Measurements from ENCODE around the gene DCPS. TPM values are rescaled to one million over a fixed set of nuclear protein-coding genes. Genes with fewer than 3 reads are reported as not detected.
"Not testable (repeated sequence)": the region's sequence is repeated elsewhere in the genome, so short reads cannot be mapped to it uniquely, and the experiment has no call there.

The DCPS gene
- total RNA-seq, 1 donor = 6.2 TPM

- H3K4me3 ChIP-seq (ENCODE audit: low read length) = no peak overlapping the region
- H3K9me3 ChIP-seq (ENCODE audit: low read depth, low read length) = no peaks in the 10 kb centered on the region
- no peaks in the 10 kb centered on the region for H3K27me3 ChIP-seq (ENCODE audit: insufficient read depth, low read length)
- peaks cover 28% of the 10 kb centered on the region for H3K4me1 ChIP-seq (ENCODE audit: insufficient read depth, low read length)
Observed at GRCh38 chr11:126366064-126366822, 62.4 kb downstream of the DCPS start.

GRCh38 chr11:126366823-126367654 lies 63.2 kb downstream of the DCPS start:
- H3K9me3 ChIP-seq (ENCODE audit: low read depth, low read length); H3K27me3 ChIP-seq (ENCODE audit: insufficient read depth, low read length); H3K4me3 ChIP-seq (ENCODE audit: low read length): not testable (repeated sequence)
- peaks cover 28% of the 10 kb centered on the region for H3K4me1 ChIP-seq (ENCODE audit: insufficient read depth, low read length)

- H3K9me3 ChIP-seq (ENCODE audit: low read depth, low read length); H3K27me3 ChIP-seq (ENCODE audit: insufficient read depth, low read length); H3K4me3 ChIP-seq (ENCODE audit: low read length): not testable (repeated sequence)
- peaks cover 28% of the 10 kb centered on the region for H3K4me1 ChIP-seq (ENCODE audit: insufficient read depth, low read length)
Observed at GRCh38 chr11:126367806-126368205, 63.9 kb downstream of the DCPS start.

GRCh38 chr11:126368336-126369119 lies 64.7 kb downstream of the DCPS start:
- peaks cover 28% of the 10 kb centered on the region for H3K4me1 ChIP-seq (ENCODE audit: insufficient read depth, low read length)
- H3K4me3 ChIP-seq (ENCODE audit: low read length); H3K9me3 ChIP-seq (ENCODE audit: low read depth, low read length); H3K27me3 ChIP-seq (ENCODE audit: insufficient read depth, low read length): not testable (repeated sequence)

- Histone ChIP-seq H3K9me3 (ENCODE audit: low read depth, low read length) (no peaks in the 10 kb centered on the region), H3K4me3 (ENCODE audit: low read length) (no peak overlapping the region), H3K4me1 (ENCODE audit: insufficient read depth, low read length) (peaks cover 23% of the 10 kb centered on the region), H3K27me3 (ENCODE audit: insufficient read depth, low read length) (no peaks in the 10 kb centered on the region)
Observed at GRCh38 chr11:126370016-126370415, 66.2 kb downstream of the DCPS start.

- Histone ChIP-seq H3K4me3 (ENCODE audit: low read length) (no peak overlapping the region), H3K9me3 (ENCODE audit: low read depth, low read length) (no peaks in the 10 kb centered on the region), H3K27me3 (ENCODE audit: insufficient read depth, low read length) (no peaks in the 10 kb centered on the region), H3K4me1 (ENCODE audit: insufficient read depth, low read length) (peaks cover 21% of the 10 kb centered on the region)
Observed at GRCh38 chr11:126371595-126371994, 67.7 kb downstream of the DCPS start.

- H3K4me3 ChIP-seq (ENCODE audit: low read length); H3K4me1 ChIP-seq (ENCODE audit: insufficient read depth, low read length); H3K27me3 ChIP-seq (ENCODE audit: insufficient read depth, low read length); H3K9me3 ChIP-seq (ENCODE audit: low read depth, low read length): not testable (repeated sequence)
Observed at GRCh38 chr11:126373389-126374066, 69.7 kb downstream of the DCPS start.

- H3K4me1 ChIP-seq (ENCODE audit: insufficient read depth, low read length); H3K27me3 ChIP-seq (ENCODE audit: insufficient read depth, low read length); H3K9me3 ChIP-seq (ENCODE audit: low read depth, low read length); H3K4me3 ChIP-seq (ENCODE audit: low read length): not testable (repeated sequence)
Observed at GRCh38 chr11:126374562-126375300, 70.9 kb downstream of the DCPS start.

GRCh38 chr11:126375726-126376125 lies 71.9 kb downstream of the DCPS start:
- H3K4me1 ChIP-seq (ENCODE audit: insufficient read depth, low read length) = no peaks in the 10 kb centered on the region
- H3K4me3 ChIP-seq (ENCODE audit: low read length) = no peak overlapping the region
- H3K9me3 ChIP-seq (ENCODE audit: low read depth, low read length) = no peaks in the 10 kb centered on the region
- H3K27me3 ChIP-seq (ENCODE audit: insufficient read depth, low read length) = no peaks in the 10 kb centered on the region

- Histone ChIP-seq H3K9me3 (ENCODE audit: low read depth, low read length) (no peaks in the 10 kb centered on the region), H3K4me3 (ENCODE audit: low read length) (no peak overlapping the region), H3K27me3 (ENCODE audit: insufficient read depth, low read length) (no peaks in the 10 kb centered on the region), H3K4me1 (ENCODE audit: insufficient read depth, low read length) (no peaks in the 10 kb centered on the region)
Observed at GRCh38 chr11:126378763-126379162, 74.9 kb downstream of the DCPS start.

GRCh38 chr11:126380909-126381308 lies 77.0 kb downstream of the DCPS start:
- no peaks in the 10 kb centered on the region for H3K9me3 ChIP-seq (ENCODE audit: low read depth, low read length)
- H3K4me3 ChIP-seq (ENCODE audit: low read length) = no peak overlapping the region
- peaks cover under 1% of the 10 kb centered on the region for H3K4me1 ChIP-seq (ENCODE audit: insufficient read depth, low read length)
- H3K27me3 ChIP-seq (ENCODE audit: insufficient read depth, low read length) = no peaks in the 10 kb centered on the region

- not testable (repeated sequence) for H3K9me3 ChIP-seq (ENCODE audit: low read depth, low read length); H3K27me3 ChIP-seq (ENCODE audit: insufficient read depth, low read length); H3K4me3 ChIP-seq (ENCODE audit: low read length)
- peaks cover 11% of the 10 kb centered on the region for H3K4me1 ChIP-seq (ENCODE audit: insufficient read depth, low read length)
Observed at GRCh38 chr11:126381960-126382359, 78.1 kb downstream of the DCPS start.

- not testable (repeated sequence) for H3K4me3 ChIP-seq (ENCODE audit: low read length); H3K27me3 ChIP-seq (ENCODE audit: insufficient read depth, low read length); H3K9me3 ChIP-seq (ENCODE audit: low read depth, low read length)
- peaks cover 18% of the 10 kb centered on the region for H3K4me1 ChIP-seq (ENCODE audit: insufficient read depth, low read length)
Observed at GRCh38 chr11:126382641-126383040, 78.8 kb downstream of the DCPS start.
